GM18909 (cell line): Measurements from ENCODE around the gene TGM6.

Experiments used
- ATAC-seq: cut with Tn5 transposase; IDR thresholded peaks from one replicate; pipeline ENCODE4 v1.9.1; 2021; ENCODE audit warnings: mild to moderate bottlenecking; ENCODE audit not compliant: unreplicated experiment, poor library complexity

Gene TGM6

GRCh38 chr20:2380601-2381000 is at the start of gene TGM6:
TGM6 (plus strand) TSS chr20:2380901; CDS start chr20:2380969, 68 bp downstream.
- ATAC-seq = no peak

- no peak for ATAC-seq
Measured at GRCh38 chr20:2331106-2331505, 49.6 kb upstream of the TGM6 start.

- no peak for ATAC-seq
Measured at GRCh38 chr20:2331901-2332565, 48.7 kb upstream of the TGM6 start.

- ATAC-seq = no peak
Measured at GRCh38 chr20:2332711-2333110, 48.0 kb upstream of the TGM6 start.

GRCh38 chr20:2333821-2334220 is 46.9 kb upstream of the TGM6 start:
- ATAC-seq = no peak

GRCh38 chr20:2335096-2335870 is 45.4 kb upstream of the TGM6 start:
- ATAC-seq = no peak

- ATAC-seq = no peak
Measured at GRCh38 chr20:2336471-2336870, 44.2 kb upstream of the TGM6 start.

GRCh38 chr20:2337142-2337541 is 43.6 kb upstream of the TGM6 start:
- ATAC-seq = no peak

- no peak for ATAC-seq
Measured at GRCh38 chr20:2338411-2339066, 42.2 kb upstream of the TGM6 start.

GRCh38 chr20:2340136-2340535 is 40.6 kb upstream of the TGM6 start:
- ATAC-seq = no peak

GRCh38 chr20:2340823-2341222 is 39.9 kb upstream of the TGM6 start:
- no peak for ATAC-seq

GRCh38 chr20:2341336-2341735 is 39.4 kb upstream of the TGM6 start:
- ATAC-seq = no peak

- ATAC-seq = no peak
Measured at GRCh38 chr20:2342243-2342642, 38.5 kb upstream of the TGM6 start.

GRCh38 chr20:2346188-2346587 is 34.5 kb upstream of the TGM6 start:
- no peak for ATAC-seq

GRCh38 chr20:2348336-2348735 is 32.4 kb upstream of the TGM6 start:
- no peak for ATAC-seq

GRCh38 chr20:2349801-2350200 is 30.9 kb upstream of the TGM6 start:
- ATAC-seq = no peak

GRCh38 chr20:2350606-2351005 is 30.1 kb upstream of the TGM6 start:
- no peak for ATAC-seq

GRCh38 chr20:2353231-2353630 is 27.5 kb upstream of the TGM6 start:
- no peak for ATAC-seq

- no peak for ATAC-seq
Measured at GRCh38 chr20:2357114-2357513, 23.6 kb upstream of the TGM6 start.

GRCh38 chr20:2358006-2358405 is 22.7 kb upstream of the TGM6 start:
- ATAC-seq = no peak

- no peak for ATAC-seq
Measured at GRCh38 chr20:2361035-2361593, 19.6 kb upstream of the TGM6 start.
